Nephron progenitor cell (in vitro differentiated cells): ENCODE measurements around the gene USP49.
"Not testable (repeated sequence)": the region's sequence is repeated elsewhere in the genome, so short reads cannot be mapped to it uniquely, and the experiment has no call there.

Experiments
- DNase-seq: peaks from one replicate; pipeline ENCODE4 v3.0.0; 2021
- H3K27ac Mint-ChIP-seq: 2 replicates; pipeline ENCODE4 v1.8.0; 2021; ENCODE audit warnings: mild to moderate bottlenecking, moderate library complexity, mixed read lengths
- H3K27me3 Mint-ChIP-seq: 2 replicates; pipeline ENCODE4 v1.8.0; 2021; ENCODE audit warnings: mild to moderate bottlenecking, low read depth, mixed read lengths; ENCODE audit not compliant: poor library complexity
- H3K36me3 Mint-ChIP-seq: 2 replicates; pipeline ENCODE4 v1.8.0; 2021; ENCODE audit warnings: low read depth, mixed read lengths
- H3K4me1 Mint-ChIP-seq: 2 replicates; pipeline ENCODE4 v1.8.0; 2021; ENCODE audit warnings: mixed read lengths
- H3K4me3 Mint-ChIP-seq: 2 replicates; pipeline ENCODE4 v1.8.0; 2021; ENCODE audit warnings: mild to moderate bottlenecking, moderate library complexity, mixed read lengths
- H3K9me3 Mint-ChIP-seq: 2 replicates; pipeline ENCODE4 v1.8.0; 2021; ENCODE audit warnings: mild to moderate bottlenecking, moderate library complexity, mixed read lengths
- CTCF ChIP-seq: fragments of 200-600 bp; sonication (generic); IDR thresholded peaks from 2 replicates; pipeline ENCODE4 v1.5.0; 2021; ENCODE audit warnings: antibody characterized with exemption

USP49 gene

GRCh38 chr6:41895300-41896233 is at the start of gene USP49:
TSS of gene USP49 (minus strand) at chr6:41895375. CDS start at chr6:41806983, 88,392 bp downstream.
- H3K4me3 Mint-ChIP-seq, result no peak within 1 kb of the TSS
- H3K27me3 Mint-ChIP-seq, result no peaks in the 10 kb centered on the region
- peak; percentile 98 for DNase-seq
- peaks cover 25% of the 10 kb centered on the region for H3K4me1 Mint-ChIP-seq
- no peaks in the 10 kb centered on the region for H3K9me3 Mint-ChIP-seq
- peak within 1 kb of the TSS; percentile 97 for H3K27ac Mint-ChIP-seq
- TF ChIP-seq CTCF, result no peak
- peaks cover 3% of the 10 kb centered on the region for H3K36me3 Mint-ChIP-seq

GRCh38 chr6:41943456-41943855 is 48.3 kb upstream of the USP49 start:
- no peak for TF ChIP-seq CTCF
- Mint-ChIP-seq H3K27ac (no peak overlapping the region), H3K4me3 (no peak overlapping the region)

GRCh38 chr6:41942882-41943281 is 47.7 kb upstream of the USP49 start:
- H3K27ac Mint-ChIP-seq, DNase-seq, H3K9me3 Mint-ChIP-seq, H3K4me3 Mint-ChIP-seq, H3K36me3 Mint-ChIP-seq: not testable (repeated sequence)
- peaks cover 17% of the 10 kb centered on the region for H3K27me3 Mint-ChIP-seq
- H3K4me1 Mint-ChIP-seq, result peaks cover 36% of the 10 kb centered on the region

More at GRCh38 chr6:41943456-41943855, 48.3 kb upstream of the USP49 start:
- DNase-seq, result no peak
- Mint-ChIP-seq H3K27me3 (peaks cover 17% of the 10 kb centered on the region), H3K4me1 (peaks cover 30% of the 10 kb centered on the region), H3K9me3 (no peaks in the 10 kb centered on the region), H3K36me3 (no peaks in the 10 kb centered on the region)

GRCh38 chr6:41942067-41942851 is 47.1 kb upstream of the USP49 start:
- peaks cover 36% of the 10 kb centered on the region for H3K4me1 Mint-ChIP-seq
- peak overlapping the region; percentile 33 for H3K27ac Mint-ChIP-seq
- no peak for DNase-seq
- H3K27me3 Mint-ChIP-seq, result peaks cover 17% of the 10 kb centered on the region
- peak overlapping the region; percentile 81 for H3K4me3 Mint-ChIP-seq
- no peaks in the 10 kb centered on the region for H3K9me3 Mint-ChIP-seq
- TF ChIP-seq CTCF, result no peak
- H3K36me3 Mint-ChIP-seq, result no peaks in the 10 kb centered on the region

- DNase-seq, result peak; percentile 94
- no peaks in the 10 kb centered on the region for H3K9me3 Mint-ChIP-seq
- H3K4me3 Mint-ChIP-seq, result peak within 1 kb of the TSS; percentile 88
- H3K27me3 Mint-ChIP-seq, result peaks cover 17% of the 10 kb centered on the region
- H3K36me3 Mint-ChIP-seq, result peaks cover 3% of the 10 kb centered on the region
- peaks cover 38% of the 10 kb centered on the region for H3K4me1 Mint-ChIP-seq
- H3K27ac Mint-ChIP-seq, result peak within 1 kb of the TSS; percentile 33
- TF ChIP-seq CTCF, result no peak
These were observed 46.3 kb upstream of the USP49 start, which contains the start of gene CCND3 for GRCh38 chr6:41941280-41942066. TSS of gene CCND3 (minus strand) at chr6:41941808. CDS start at chr6:41941649, 159 bp downstream.
